H1 (cell line): ENCODE results near the gene TMEM135. TPM values are rescaled to one million over a fixed set of nuclear protein-coding genes. Genes with fewer than 3 reads are reported as not detected.

Experiments used
- CTCF ChIA-PET: fragments of 300-600 bp; sonication (Branson Sonifier 250); formaldehyde crosslinking; loops from one replicate; lab custom pipeline; 2021; ENCODE audit not compliant: partially characterized antibody; lab: Charles Lee
- POLR2A ChIA-PET: fragments of 300-600 bp; sonication (Branson Sonifier 250); formaldehyde crosslinking; loops from one replicate; lab custom pipeline; 2021; ENCODE audit warnings: inconsistent platforms; ENCODE audit not compliant: partially characterized antibody; lab: Charles Lee
- DNase-seq, 2 experiments: peaks; one replicate each; pipeline versions ENCODE4 v3.0.0 to v3.0.0-alpha.2; 2010 to 2022; ENCODE audit warnings: low spot score in 2 of 2, low read depth in 1 of 2, mixed read lengths in 1 of 2
- FAIRE-seq: peaks from 2 replicates; lab custom pipeline; 2011; peaks lifted over from hg19 to GRCh38; lab: Jason Lieb, UNC
- H2AFZ ChIP-seq: 2 replicates; pipeline ENCODE4 v1.8.1; 2012; ENCODE audit warnings: low read length, inconsistent platforms
- H2AK5ac ChIP-seq: 2 replicates; pipeline ENCODE4 v1.6.1; 2013; ENCODE audit warnings: low read depth, low read length
- H2BK120ac ChIP-seq: replicated peaks from 2 replicates; pipeline ENCODE3; 2013; ENCODE audit warnings: low read depth, low read length, inconsistent platforms
- H2BK12ac ChIP-seq: 2 replicates; pipeline ENCODE4 v1.6.1; 2013; ENCODE audit warnings: low read depth, low read length
- H2BK15ac ChIP-seq: 2 replicates; pipeline ENCODE4 v1.6.1; 2013; ENCODE audit warnings: low read length
- H2BK20ac ChIP-seq: 2 replicates; pipeline ENCODE4 v1.6.1; 2013; ENCODE audit warnings: low read length
- H2BK5ac ChIP-seq: 2 replicates; pipeline ENCODE4 v1.6.1; 2013; ENCODE audit warnings: low read depth, low read length
- H3K14ac ChIP-seq: 2 replicates; pipeline ENCODE4 v1.6.1; 2013; ENCODE audit warnings: inconsistent platforms; ENCODE audit not compliant: insufficient read length
- H3K18ac ChIP-seq: 2 replicates; pipeline ENCODE4 v1.6.1; 2013; ENCODE audit warnings: low read length; ENCODE audit errors: extremely low read depth
- H3K23ac ChIP-seq: 2 replicates; pipeline ENCODE4 v1.6.1; 2013; ENCODE audit warnings: inconsistent platforms; ENCODE audit not compliant: insufficient read length
- H3K23me2 ChIP-seq: 2 replicates; pipeline ENCODE4 v1.6.1; 2013; ENCODE audit warnings: low read depth, low read length
- H3K27ac ChIP-seq: 2 replicates; pipeline ENCODE4 v1.6.1; 2011; ENCODE audit warnings: low read depth, low read length, inconsistent platforms
- H3K27me3 ChIP-seq, 4 experiments: replicated peaks in 1 of 4; 1 replicate in 1 of 4; 2 replicates in 3 of 4; pipeline versions ENCODE4 v1.6.1 to v1.8.1; 2011 to 2013; ENCODE audit warnings: low read length in 3 of 4, mild to moderate bottlenecking in 3 of 4, inconsistent platforms in 2 of 4, mixed read lengths in 2 of 4, moderate library complexity in 1 of 4; ENCODE audit not compliant: control insufficient read depth in 3 of 4, insufficient read depth in 3 of 4; ENCODE audit errors: extremely low read depth in 1 of 4
- H3K36me3 ChIP-seq, 4 experiments: 2 replicates each; pipeline versions ENCODE4 v1.6.1 to v1.8.1; 2011 to 2013; ENCODE audit warnings: mild to moderate bottlenecking in 4 of 4, low read length in 3 of 4, moderate library complexity in 2 of 4, control low read depth in 1 of 4, inconsistent platforms in 1 of 4; ENCODE audit not compliant: insufficient read depth in 4 of 4, control insufficient read depth in 2 of 4
- H3K4ac ChIP-seq: replicated peaks from 2 replicates; pipeline ENCODE3; 2013; ENCODE audit warnings: low read length, low read depth, mixed read lengths, inconsistent platforms; ENCODE audit not compliant: insufficient read length
- H3K4me1 ChIP-seq, 4 experiments: replicated peaks in 1 of 4; 1 replicate in 1 of 4; 2 replicates in 3 of 4; pipeline versions ENCODE4 v1.6.1 to v1.8.1; 2011 to 2013; ENCODE audit warnings: low read length in 3 of 4, inconsistent platforms in 2 of 4, mixed read lengths in 1 of 4; ENCODE audit not compliant: insufficient read depth in 4 of 4, control insufficient read depth in 3 of 4
- H3K4me2 ChIP-seq, 2 experiments: 2 replicates each; pipeline versions ENCODE4 v1.6.1 to v1.8.1; 2011 to 2013; ENCODE audit warnings: low read depth in 2 of 2, low read length in 2 of 2, control low read depth in 1 of 2, inconsistent platforms in 1 of 2, mild to moderate bottlenecking in 1 of 2; ENCODE audit not compliant: insufficient read depth in 1 of 2
- H3K4me3 ChIP-seq, 4 experiments: fragments of 200-600, 300-600 bp in 1 of 4; sonication (generic), shearing (Covaris generic), sonication (Bioruptor Twin) in 1 of 4; 2 replicates each; pipeline versions ENCODE4 v1.5.1 to v1.8.1; 2011 to 2016; ENCODE audit warnings: low read length in 4 of 4, low read depth in 3 of 4, control low read depth in 2 of 4, inconsistent platforms in 2 of 4, mild to moderate bottlenecking in 2 of 4, mixed read lengths in 1 of 4, moderate library complexity in 1 of 4; ENCODE audit not compliant: insufficient read depth in 2 of 4; ENCODE audit errors: extremely low read depth in 1 of 4
- H3K56ac ChIP-seq: replicated peaks from 2 replicates; pipeline ENCODE3; 2013; ENCODE audit warnings: low read depth, mild to moderate bottlenecking, mixed read lengths, low read length, inconsistent platforms; ENCODE audit not compliant: insufficient read length
- H3K79me1 ChIP-seq: 2 replicates; pipeline ENCODE4 v1.6.1; 2013; ENCODE audit warnings: low read depth, low read length, control low read depth
- H3K79me2 ChIP-seq, 2 experiments: 2 replicates each; pipeline versions ENCODE4 v1.6.1 to v1.8.1; 2012 to 2013; ENCODE audit warnings: low read length in 2 of 2, mild to moderate bottlenecking in 2 of 2, inconsistent platforms in 1 of 2; ENCODE audit not compliant: insufficient read depth in 2 of 2, control insufficient read depth in 1 of 2
- H3K9ac ChIP-seq, 4 experiments: replicated peaks in 1 of 4; 1 replicate in 1 of 4; 2 replicates in 3 of 4; pipeline versions ENCODE4 v1.6.1 to v1.8.1; 2011 to 2013; ENCODE audit warnings: low read depth in 3 of 4, low read length in 3 of 4, control low read depth in 2 of 4, mild to moderate bottlenecking in 2 of 4, moderate library complexity in 2 of 4, inconsistent platforms in 1 of 4; ENCODE audit errors: extremely low read depth in 1 of 4
- H3K9me3 ChIP-seq, 2 experiments: 2 replicates each; pipeline versions ENCODE4 v1.6.1 to v1.8.1; 2012 to 2013; ENCODE audit warnings: mild to moderate bottlenecking in 2 of 2, moderate library complexity in 2 of 2, control low read depth in 1 of 2, inconsistent platforms in 1 of 2, low read depth in 1 of 2, low read length in 1 of 2, mixed read lengths in 1 of 2; ENCODE audit not compliant: insufficient read depth in 2 of 2
- H4K20me1 ChIP-seq, 2 experiments: replicated peaks in 1 of 2; 2 replicates each; pipeline versions ENCODE3 to v1.8.1; 2011 to 2013; ENCODE audit warnings: inconsistent platforms in 2 of 2, low read length in 2 of 2, mild to moderate bottlenecking in 1 of 2; ENCODE audit not compliant: insufficient read depth in 2 of 2, control insufficient read depth in 1 of 2
- H4K5ac ChIP-seq: 2 replicates; pipeline ENCODE4 v1.6.1; 2013; ENCODE audit warnings: low read length, low read depth, mixed read lengths, inconsistent platforms; ENCODE audit not compliant: insufficient read length
- H4K8ac ChIP-seq: 2 replicates; pipeline ENCODE4 v1.8.0; 2013; ENCODE audit warnings: mild to moderate bottlenecking, moderate library complexity, low read length, inconsistent platforms; ENCODE audit not compliant: insufficient read depth; ENCODE audit errors: extremely low read depth
- H4K91ac ChIP-seq: replicated peaks from 2 replicates; pipeline ENCODE3; 2013; ENCODE audit warnings: low read length, mixed read lengths, inconsistent platforms; ENCODE audit not compliant: insufficient read length
- CBX8 ChIP-seq: fragments of 300-800, 300-1000 bp; sonication (generic); IDR thresholded peaks from 2 replicates; pipeline ENCODE4 v1.7.1; 2016; ENCODE audit warnings: low read depth, low read length, borderline replicate concordance
- CREB1 ChIP-seq: IDR thresholded peaks from 2 replicates; pipeline ENCODE4 v1.6.1; 2012; ENCODE audit warnings: inconsistent platforms
- FOSL1 ChIP-seq: IDR thresholded peaks from 2 replicates; pipeline ENCODE4 v1.6.1; 2011; ENCODE audit warnings: mild to moderate bottlenecking, low read depth, low read length, moderate library complexity; ENCODE audit not compliant: insufficient read depth
- MAFK ChIP-seq: IDR thresholded peaks from 2 replicates; pipeline ENCODE4 v1.6.1; 2012; ENCODE audit warnings: low read depth, mild to moderate bottlenecking, improper control_type of control experiment, low read length
- POLR2A ChIP-seq, 2 experiments: IDR thresholded peaks; 1 replicate in 1 of 2; 2 replicates in 1 of 2; pipeline ENCODE4 v1.6.1; 2011; ENCODE audit warnings: low read depth in 2 of 2, low read length in 2 of 2, mild to moderate bottlenecking in 2 of 2; ENCODE audit errors: control extremely low read depth in 1 of 2
- RBBP5 ChIP-seq: IDR thresholded peaks from 2 replicates; pipeline ENCODE4 v1.7.1; 2012; ENCODE audit warnings: low read depth, mild to moderate bottlenecking, inconsistent platforms, low read length, moderate library complexity, borderline replicate concordance
- RNF2 ChIP-seq: fragments of 200-900, 300-1000 bp; sonication (generic); IDR thresholded peaks from 2 replicates; pipeline ENCODE4 v1.7.1; 2016; ENCODE audit warnings: borderline replicate concordance, low read depth, mild to moderate bottlenecking, antibody characterized with exemption, low read length; ENCODE audit not compliant: poor library complexity, severe bottlenecking; ENCODE audit errors: missing control alignments
- TEAD4 ChIP-seq: IDR thresholded peaks from 2 replicates; pipeline ENCODE4 v1.6.1; 2012; ENCODE audit warnings: low read depth, low read length, inconsistent platforms, mixed read lengths
- WGBS, 2 experiments: shearing (Covaris generic) in 1 of 2; methylation state at CpG; one replicate each; pipeline versions ENCODE4 v1.1.6 to v1.1.7; 2013 to 2015; ENCODE audit warnings: low lambda C conversion rate in 2 of 2, mixed read lengths in 2 of 2, inconsistent platforms in 1 of 2, low coverage in 1 of 2, missing lambda C conversion rate in 1 of 2; ENCODE audit not compliant: insufficient replicate concordance in 2 of 2, insufficient coverage in 1 of 2, insufficient read length in 1 of 2; ENCODE audit errors: extremely low coverage in 1 of 2, missing lambda C conversion rate in 1 of 2; 5-methylcytosine and 5-hydroxymethylcytosine counted together
- polyA plus RNA-seq, 7 experiments: library from polyadenylated mRNA; depleted of rRNA in 3 of 7; stranded (reverse) in 5 of 7; unstranded in 2 of 7; fragments of >200 nt in 5 of 7; fragments of 200-250 nt in 2 of 7; gene quantifications; 1 replicate in 5 of 7; 2 replicates in 1 of 7; 4 replicates in 1 of 7; pipeline versions ENCODE4 v1.2.1 to v1.2.3, GENCODE V29; 2011 to 2013; ENCODE audit warnings: missing spikeins in 2 of 7, mixed read lengths in 2 of 7
- total RNA-seq: library from RNA; stranded (reverse); fragmentation: NEBNext Ultra II Directional; extraction: Animal tissue kit (Norgen Biotek cat#: 25700); gene quantifications from 2 replicates; pipeline ENCODE4 v1.2.1, GENCODE V29; 2021
- TF ChIP-seq, protein P1 (sequence below), 3 experiments: IDR thresholded peaks; 1 replicate in 2 of 3; 2 replicates in 1 of 3; pipeline versions ENCODE4 v1.5.1 to v1.6.1; 2011; ENCODE audit warnings: low read length in 3 of 3, mild to moderate bottlenecking in 3 of 3, inconsistent platforms in 2 of 3, low read depth in 1 of 3, moderate library complexity in 1 of 3; ENCODE audit not compliant: insufficient read depth in 1 of 3; ENCODE audit errors: control extremely low read depth in 1 of 3

The TMEM135 gene
- total and polyA plus RNA-seq, 2 of the 8 experiments (the other 6 are each of a cell fraction or from before 2014, with no cell fraction given) = 9.3 to 31.3 TPM

DNA sequence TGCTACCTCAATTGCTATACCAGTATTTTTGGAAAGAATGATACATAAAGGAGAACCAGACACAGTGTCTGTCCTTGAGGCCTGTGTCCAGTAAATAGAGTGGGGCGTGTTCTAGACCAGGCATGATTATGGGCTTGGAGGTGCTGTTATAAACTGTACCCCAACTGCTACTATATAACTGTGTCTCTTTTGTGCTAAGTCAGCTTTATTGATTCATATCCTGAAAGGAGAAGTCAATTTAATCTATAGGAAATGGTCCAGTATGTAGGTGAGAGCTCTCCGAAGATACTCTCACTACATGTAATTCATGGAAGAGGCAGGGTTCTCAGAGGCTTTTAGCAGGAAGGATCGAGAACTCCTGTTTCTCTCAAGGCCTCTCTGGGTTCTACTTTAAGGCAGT, 334.3 kb downstream of the TMEM135 start:
- H2BK12ac ChIP-seq = no peak overlapping the region
- no peak overlapping the region for H3K56ac ChIP-seq
- H4K20me1 ChIP-seq = no peaks in the 10 kb centered on the region
- H3K4me3 ChIP-seq = no peak overlapping the region
- H3K4me1 ChIP-seq = peaks cover 6 to 14% (median 9%) of the 10 kb centered on the region in 4 experiments; a peak in 5 of 7 replicates
- H2BK120ac ChIP-seq = no peak overlapping the region
- H2AFZ ChIP-seq = no peak overlapping the region
- ChIA-PET CTCF (interaction anchor here (1.6 to 2.0 kb wide), 2 partner anchors 19 to 47 kb away, joined by 3 to 4 read pairs; no protein-coding TSS in a partner anchor), POLR2A (no interaction called here)
- 90% methylated on average over 3 of the region's 3 CpGs; no CpG with 5 or more reads in 1 of the 2 experiments for WGBS, 2 experiments
- H3K23ac ChIP-seq = no peak overlapping the region
- no peaks in the 10 kb centered on the region for H3K9me3 ChIP-seq
- H2BK15ac ChIP-seq = no peak overlapping the region
- H3K4ac ChIP-seq = no peak overlapping the region
- FAIRE-seq (no peak), DNase-seq (no peak)
- no peak overlapping the region for H3K18ac ChIP-seq
- no peak overlapping the region for H2AK5ac ChIP-seq
- H3K36me3 ChIP-seq = no peaks in the 10 kb centered on the region
- H2BK5ac ChIP-seq = no peak overlapping the region
- H3K23me2 ChIP-seq = no peaks in the 10 kb centered on the region; the same call in 1 of the 2 replicates
- no peak overlapping the region for H4K91ac ChIP-seq
- no peak overlapping the region for H4K8ac ChIP-seq
- H3K79me2 ChIP-seq = no peaks in the 10 kb centered on the region
- H3K4me2 ChIP-seq = no peak overlapping the region
- no peak overlapping the region for H3K9ac ChIP-seq
- no peak overlapping the region for H4K5ac ChIP-seq
- H3K27me3 ChIP-seq = no peaks in the 10 kb centered on the region
- no peaks in the 10 kb centered on the region for H3K79me1 ChIP-seq
- H2BK20ac ChIP-seq = no peak overlapping the region
- no peak overlapping the region for H3K14ac ChIP-seq
- H3K27ac ChIP-seq = no peak overlapping the region
- TF ChIP-seq, protein P1, sequence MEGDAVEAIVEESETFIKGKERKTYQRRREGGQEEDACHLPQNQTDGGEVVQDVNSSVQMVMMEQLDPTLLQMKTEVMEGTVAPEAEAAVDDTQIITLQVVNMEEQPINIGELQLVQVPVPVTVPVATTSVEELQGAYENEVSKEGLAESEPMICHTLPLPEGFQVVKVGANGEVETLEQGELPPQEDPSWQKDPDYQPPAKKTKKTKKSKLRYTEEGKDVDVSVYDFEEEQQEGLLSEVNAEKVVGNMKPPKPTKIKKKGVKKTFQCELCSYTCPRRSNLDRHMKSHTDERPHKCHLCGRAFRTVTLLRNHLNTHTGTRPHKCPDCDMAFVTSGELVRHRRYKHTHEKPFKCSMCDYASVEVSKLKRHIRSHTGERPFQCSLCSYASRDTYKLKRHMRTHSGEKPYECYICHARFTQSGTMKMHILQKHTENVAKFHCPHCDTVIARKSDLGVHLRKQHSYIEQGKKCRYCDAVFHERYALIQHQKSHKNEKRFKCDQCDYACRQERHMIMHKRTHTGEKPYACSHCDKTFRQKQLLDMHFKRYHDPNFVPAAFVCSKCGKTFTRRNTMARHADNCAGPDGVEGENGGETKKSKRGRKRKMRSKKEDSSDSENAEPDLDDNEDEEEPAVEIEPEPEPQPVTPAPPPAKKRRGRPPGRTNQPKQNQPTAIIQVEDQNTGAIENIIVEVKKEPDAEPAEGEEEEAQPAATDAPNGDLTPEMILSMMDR (IDR thresholded peaks at IDR 0.05; ENCODE audit: control extremely low read depth in 1 of 3, insufficient read depth in 1 of 3, low read depth in 1 of 3, low read length in 3 of 3) = no peak
- no peak for TF ChIP-seq CREB1
- TF ChIP-seq RBBP5 = no peak
- no peak; the same call in 1 of the 2 replicates for TF ChIP-seq MAFK
- TF ChIP-seq RNF2 = no peak
- TF ChIP-seq TEAD4 = no peak
- no peak for TF ChIP-seq FOSL1
- TF ChIP-seq CBX8 = no peak
- no peak for TF ChIP-seq POLR2A (IDR thresholded peaks at IDR 0.05; ENCODE audit: control extremely low read depth in 1 of 2, low read depth in 2 of 2, low read length in 2 of 2)
